ENCODE results near the gene RSPH4A.
"Not testable (repeated sequence)": the region's sequence is repeated elsewhere in the genome, so short reads cannot be mapped to it uniquely, and the experiment has no call there.

Gene RSPH4A

DNA sequence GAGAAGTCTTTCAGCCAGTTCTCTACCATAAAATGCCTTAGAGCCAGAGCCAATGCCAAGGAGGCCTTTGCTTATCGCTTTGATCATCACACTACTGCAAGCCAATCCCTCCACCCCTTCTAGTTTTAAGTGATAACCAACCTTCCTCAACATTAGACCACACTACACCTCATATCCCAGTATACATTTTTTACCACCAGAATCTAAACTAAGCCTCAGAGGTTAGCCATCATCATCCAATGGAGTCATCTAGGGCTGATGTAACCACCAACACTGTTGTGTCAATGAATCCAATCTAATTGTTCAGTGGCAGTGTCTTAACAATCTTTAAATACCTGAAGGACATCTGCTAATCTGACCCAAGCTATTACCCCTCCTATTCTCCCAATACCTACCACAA lies 45.9 kb downstream of the RSPH4A start:
- H2AFZ ChIP-seq (ENCODE audit: low read depth, low read length) = no peak overlapping the region
- H4K20me1 ChIP-seq (ENCODE audit: insufficient read depth, low read length) = peaks cover 13% of the 10 kb centered on the region
- no peak overlapping the region for H3K4me2 ChIP-seq (ENCODE audit: low read length)
- H3K4me1 ChIP-seq (ENCODE audit: low read length) = peaks cover 14% of the 10 kb centered on the region
- H3K36me3 ChIP-seq (replicated peaks; ENCODE audit: low read depth, low read length) = peaks cover 8% of the 10 kb centered on the region
- no peak overlapping the region for H3K9ac ChIP-seq (ENCODE audit: low read length)
- no peak overlapping the region for H3K4me3 ChIP-seq (ENCODE audit: low read length)
- peaks cover 74% of the 10 kb centered on the region for H3K79me2 ChIP-seq (ENCODE audit: low read length)
- H3K27ac ChIP-seq (ENCODE audit: low read length) = no peak overlapping the region
- H3K27me3 ChIP-seq (ENCODE audit: low read depth, low read length) = no peaks in the 10 kb centered on the region
- TF ChIP-seq, protein P1, sequence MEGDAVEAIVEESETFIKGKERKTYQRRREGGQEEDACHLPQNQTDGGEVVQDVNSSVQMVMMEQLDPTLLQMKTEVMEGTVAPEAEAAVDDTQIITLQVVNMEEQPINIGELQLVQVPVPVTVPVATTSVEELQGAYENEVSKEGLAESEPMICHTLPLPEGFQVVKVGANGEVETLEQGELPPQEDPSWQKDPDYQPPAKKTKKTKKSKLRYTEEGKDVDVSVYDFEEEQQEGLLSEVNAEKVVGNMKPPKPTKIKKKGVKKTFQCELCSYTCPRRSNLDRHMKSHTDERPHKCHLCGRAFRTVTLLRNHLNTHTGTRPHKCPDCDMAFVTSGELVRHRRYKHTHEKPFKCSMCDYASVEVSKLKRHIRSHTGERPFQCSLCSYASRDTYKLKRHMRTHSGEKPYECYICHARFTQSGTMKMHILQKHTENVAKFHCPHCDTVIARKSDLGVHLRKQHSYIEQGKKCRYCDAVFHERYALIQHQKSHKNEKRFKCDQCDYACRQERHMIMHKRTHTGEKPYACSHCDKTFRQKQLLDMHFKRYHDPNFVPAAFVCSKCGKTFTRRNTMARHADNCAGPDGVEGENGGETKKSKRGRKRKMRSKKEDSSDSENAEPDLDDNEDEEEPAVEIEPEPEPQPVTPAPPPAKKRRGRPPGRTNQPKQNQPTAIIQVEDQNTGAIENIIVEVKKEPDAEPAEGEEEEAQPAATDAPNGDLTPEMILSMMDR (IDR thresholded peaks at IDR 0.05; ENCODE audit: low read depth, low read length) = no peak
- no peak for TF ChIP-seq EZH2phosphoT487 (IDR thresholded peaks at IDR 0.05; ENCODE audit: low read depth)
- H3K9me3 ChIP-seq (ENCODE audit: insufficient read depth, low read length) = no peaks in the 10 kb centered on the region

DNA sequence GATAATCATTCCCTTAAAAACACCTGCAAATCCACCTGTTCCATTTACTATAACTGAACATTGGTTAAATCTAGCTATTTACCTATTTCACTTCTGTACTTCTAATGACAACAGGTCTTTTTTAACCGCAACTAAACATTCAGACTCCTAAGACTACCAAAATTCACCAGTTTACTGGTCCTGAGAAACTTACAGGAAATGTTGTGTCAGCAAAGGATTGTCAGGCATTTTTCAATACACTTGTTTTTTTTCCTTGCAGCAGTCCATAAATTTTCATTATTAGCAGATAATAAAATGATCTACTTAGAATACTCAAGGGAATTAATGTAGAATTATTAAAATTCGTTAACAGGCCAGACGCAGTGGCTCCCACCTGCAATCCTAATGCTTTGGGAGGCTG lies 47.0 kb downstream of the RSPH4A start:
- H3K4me1 ChIP-seq (ENCODE audit: low read length) = peaks cover 14% of the 10 kb centered on the region
- peaks cover 7% of the 10 kb centered on the region for H3K36me3 ChIP-seq (replicated peaks; ENCODE audit: low read depth, low read length)
- no peak overlapping the region for H3K27ac ChIP-seq (ENCODE audit: low read length)
- no peak overlapping the region for H3K9ac ChIP-seq (ENCODE audit: low read length)
- H3K79me2 ChIP-seq (ENCODE audit: low read length) = peaks cover 85% of the 10 kb centered on the region
- no peaks in the 10 kb centered on the region for H3K27me3 ChIP-seq (ENCODE audit: low read depth, low read length)
- no peak overlapping the region for H3K4me3 ChIP-seq (ENCODE audit: low read length)
- no peak overlapping the region for H2AFZ ChIP-seq (ENCODE audit: low read depth, low read length)
- H4K20me1 ChIP-seq (ENCODE audit: insufficient read depth, low read length) = peaks cover 13% of the 10 kb centered on the region
- TF ChIP-seq, protein P1 (IDR thresholded peaks at IDR 0.05; ENCODE audit: low read depth, low read length) = no peak
- TF ChIP-seq EZH2phosphoT487 (IDR thresholded peaks at IDR 0.05; ENCODE audit: low read depth) = no peak
- H3K4me2 ChIP-seq (ENCODE audit: low read length) = no peak overlapping the region
- no peaks in the 10 kb centered on the region for H3K9me3 ChIP-seq (ENCODE audit: insufficient read depth, low read length)

DNA sequence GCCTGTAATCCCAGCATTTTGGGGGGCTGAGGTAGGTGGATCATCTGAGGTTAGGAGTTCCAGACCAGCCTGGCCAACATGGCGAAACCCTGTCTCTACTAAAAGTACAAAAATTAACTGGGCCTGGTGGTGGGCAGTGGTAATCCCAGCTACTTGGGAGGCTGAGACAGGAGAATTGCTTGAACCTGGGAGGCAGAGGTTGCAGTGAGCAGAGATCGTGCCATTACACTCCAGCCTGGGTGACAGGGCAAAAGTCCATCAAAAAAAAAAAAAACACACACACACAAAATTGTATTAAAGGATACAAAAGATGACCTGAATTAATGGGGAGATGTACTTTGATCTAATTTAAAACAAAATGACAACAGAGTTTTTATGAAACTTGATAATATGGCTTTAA lies 47.9 kb downstream of the RSPH4A start:
- not testable (repeated sequence) for H3K9me3 ChIP-seq (ENCODE audit: insufficient read depth, low read length); H3K9ac ChIP-seq (ENCODE audit: low read length); H2AFZ ChIP-seq (ENCODE audit: low read depth, low read length); H3K4me3 ChIP-seq (ENCODE audit: low read length); H3K27me3 ChIP-seq (ENCODE audit: low read depth, low read length); H3K4me2 ChIP-seq (ENCODE audit: low read length); H3K27ac ChIP-seq (ENCODE audit: low read length); H3K36me3 ChIP-seq (replicated peaks; ENCODE audit: low read depth, low read length)
- Histone ChIP-seq H3K79me2 (ENCODE audit: low read length) (peaks cover 88% of the 10 kb centered on the region), H4K20me1 (ENCODE audit: insufficient read depth, low read length) (peaks cover 13% of the 10 kb centered on the region), H3K4me1 (ENCODE audit: low read length) (peaks cover 14% of the 10 kb centered on the region)

DNA sequence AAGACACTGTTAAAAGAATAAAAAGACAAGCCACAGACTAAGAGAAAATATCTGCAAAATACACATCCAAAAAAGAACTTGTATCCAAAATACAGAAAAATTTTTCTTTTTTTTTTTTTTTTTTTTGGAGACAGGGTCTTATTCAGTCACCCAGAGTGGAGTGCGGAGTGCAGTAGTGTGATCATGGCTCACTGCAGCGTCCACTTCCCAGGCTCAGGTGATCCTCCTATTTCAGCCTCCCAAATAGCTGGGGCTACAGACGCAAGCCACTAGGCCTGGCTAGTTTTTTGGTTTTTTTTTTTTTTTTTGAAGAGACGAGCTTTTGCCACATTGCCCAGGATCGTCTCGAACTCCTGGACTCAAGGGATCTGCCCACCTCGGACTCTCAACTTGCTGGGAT lies 49.2 kb downstream of the RSPH4A start:
- H3K79me2 ChIP-seq (ENCODE audit: low read length) = peaks cover 79% of the 10 kb centered on the region
- H3K27me3 ChIP-seq (ENCODE audit: low read depth, low read length) = no peaks in the 10 kb centered on the region
- H3K4me2 ChIP-seq (ENCODE audit: low read length) = peak overlapping the region; percentile 76; the same call in 1 of the 2 replicates
- H3K4me1 ChIP-seq (ENCODE audit: low read length) = peaks cover 14% of the 10 kb centered on the region
- H3K27ac ChIP-seq (ENCODE audit: low read length) = no peak overlapping the region
- no peak overlapping the region for H3K4me3 ChIP-seq (ENCODE audit: low read length)
- no peak overlapping the region for H2AFZ ChIP-seq (ENCODE audit: low read depth, low read length)
- H3K9ac ChIP-seq (ENCODE audit: low read length) = no peak overlapping the region
- TF ChIP-seq EZH2phosphoT487 (IDR thresholded peaks at IDR 0.05; ENCODE audit: low read depth) = no peak
- TF ChIP-seq, protein P1 (IDR thresholded peaks at IDR 0.05; ENCODE audit: low read depth, low read length) = no peak
- H4K20me1 ChIP-seq (ENCODE audit: insufficient read depth, low read length) = peaks cover 13% of the 10 kb centered on the region
- H3K9me3 ChIP-seq (ENCODE audit: insufficient read depth, low read length) = no peaks in the 10 kb centered on the region
- peaks cover 3% of the 10 kb centered on the region for H3K36me3 ChIP-seq (replicated peaks; ENCODE audit: low read depth, low read length)

DNA sequence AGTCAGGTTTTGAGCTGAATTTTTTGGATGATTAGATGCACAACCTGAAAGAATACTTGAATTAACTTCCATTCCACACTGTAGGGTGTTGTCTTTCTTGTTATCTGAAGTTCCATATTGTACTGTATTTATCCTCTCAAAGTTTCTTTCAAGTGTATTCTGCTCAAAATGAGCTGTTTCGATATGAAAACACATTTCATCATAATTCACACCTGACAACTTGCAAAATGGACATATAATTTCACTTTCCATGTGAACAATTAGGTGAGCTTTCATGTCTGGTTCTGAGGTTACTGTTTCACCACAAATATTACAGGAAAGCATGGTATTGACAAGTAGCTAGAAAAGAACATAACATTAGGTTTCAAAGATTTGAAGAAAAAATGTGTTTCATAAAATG lies 50.6 kb downstream of the RSPH4A start:
- peak overlapping the region; percentile 94; the same call in 1 of the 2 replicates for H3K9ac ChIP-seq (ENCODE audit: low read length)
- H3K36me3 ChIP-seq (replicated peaks; ENCODE audit: low read depth, low read length) = peaks cover 3% of the 10 kb centered on the region
- no peak overlapping the region for H2AFZ ChIP-seq (ENCODE audit: low read depth, low read length)
- H3K4me1 ChIP-seq (ENCODE audit: low read length) = peaks cover 14% of the 10 kb centered on the region
- peaks cover 13% of the 10 kb centered on the region for H4K20me1 ChIP-seq (ENCODE audit: insufficient read depth, low read length)
- TF ChIP-seq EZH2phosphoT487 (IDR thresholded peaks at IDR 0.05; ENCODE audit: low read depth) = no peak
- H3K27me3 ChIP-seq (ENCODE audit: low read depth, low read length) = no peaks in the 10 kb centered on the region
- H3K9me3 ChIP-seq (ENCODE audit: insufficient read depth, low read length) = no peaks in the 10 kb centered on the region
- peak overlapping the region; percentile 76 for H3K4me2 ChIP-seq (ENCODE audit: low read length)
- peaks cover 67% of the 10 kb centered on the region for H3K79me2 ChIP-seq (ENCODE audit: low read length)
- H3K27ac ChIP-seq (ENCODE audit: low read length) = peak overlapping the region; percentile 32; the same call in 1 of the 2 replicates
- H3K4me3 ChIP-seq (ENCODE audit: low read length) = peak overlapping the region; percentile 99
